OCI-M2 (cell line): ENCODE results near the gene FLAD1.

Experiments
- DNase-seq: peaks from one replicate; lab custom pipeline; 2025; ENCODE audit not compliant: unreplicated experiment; lab: John Stamatoyannopoulos, UW

The FLAD1 gene

GRCh38 chr1:155034318-155035208 is 51.4 kb downstream of the FLAD1 start:
- no peak for DNase-seq

DNA sequence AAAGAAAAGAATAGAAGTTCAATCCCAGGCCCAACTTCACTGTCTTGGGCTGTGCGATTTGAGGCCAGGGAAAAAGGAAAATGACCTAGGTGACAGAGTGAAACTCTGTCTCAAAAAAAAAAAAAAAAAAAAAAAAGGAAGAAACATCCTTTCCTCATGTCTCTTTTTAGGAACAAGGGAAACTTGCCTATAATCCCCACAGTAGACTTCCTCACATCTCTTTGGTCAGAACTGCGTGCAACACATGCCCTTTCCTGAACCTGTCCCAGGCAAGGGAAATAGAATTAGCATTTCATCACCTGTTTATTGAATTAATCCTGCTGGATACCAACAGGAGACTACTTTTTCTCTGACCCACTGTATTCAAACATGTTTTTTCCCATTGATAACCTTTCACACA is 52.8 kb downstream of the FLAD1 start:
- DNase-seq = no peak

- DNase-seq = no peak
These were observed 53.9 kb downstream of the FLAD1 start for GRCh38 chr1:155037043-155037442.

- no peak for DNase-seq
These were observed 54.8 kb downstream of the FLAD1 start for GRCh38 chr1:155037851-155038441.

DNA sequence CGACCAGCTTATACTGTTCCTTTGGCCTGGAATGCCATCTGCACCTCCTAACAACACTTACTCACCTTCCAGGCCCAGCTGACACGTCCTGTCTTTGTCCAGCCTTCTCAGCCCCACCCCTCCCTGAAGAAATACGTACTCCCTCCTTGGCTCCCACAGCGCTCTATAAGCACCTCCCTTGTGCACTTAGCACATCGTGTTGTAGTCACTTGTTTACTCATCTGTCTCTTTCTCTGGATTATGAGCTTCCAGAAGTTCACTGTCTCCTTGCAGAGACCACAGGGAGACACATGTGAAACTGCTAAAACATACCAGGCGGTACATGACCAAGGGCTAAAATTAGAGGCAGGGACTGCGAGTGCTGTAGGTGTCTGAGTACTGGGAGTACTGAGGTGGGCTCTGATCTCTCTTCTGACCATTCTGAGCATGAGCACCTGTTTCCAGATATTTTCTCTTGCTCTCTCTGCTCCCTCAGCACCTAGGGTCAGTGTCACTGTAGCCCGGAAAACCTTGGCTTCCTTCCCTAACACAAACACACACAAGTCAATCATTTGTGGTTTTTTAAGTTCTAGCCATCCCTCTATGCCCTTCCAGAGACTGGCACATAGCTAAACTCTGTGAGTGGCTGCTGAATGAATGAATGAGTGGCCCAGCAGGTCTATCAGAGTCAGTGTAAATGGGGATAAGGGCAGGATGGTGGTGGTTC is 55.6 kb downstream of the FLAD1 start:
- no peak for DNase-seq

DNA sequence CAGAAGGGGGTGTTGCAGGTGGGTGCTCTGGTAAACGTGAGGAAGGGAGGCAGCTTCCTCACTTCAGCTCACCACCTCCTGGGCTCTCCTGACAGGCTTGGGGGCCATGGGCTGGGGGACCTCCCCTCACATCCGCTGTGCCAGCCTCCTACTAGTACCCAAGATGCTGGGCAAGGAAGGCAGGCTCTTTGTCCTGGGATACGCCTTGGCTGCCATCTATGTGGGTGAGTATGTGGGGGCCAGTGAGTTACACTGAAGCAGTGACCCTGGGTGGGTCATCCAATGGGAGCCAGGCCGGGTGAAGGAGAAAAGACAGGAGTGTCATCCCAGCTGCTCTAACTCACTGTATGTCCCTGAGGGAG is 56.1 kb downstream of the FLAD1 start:
- no peak for DNase-seq

- no peak for DNase-seq
These were observed 57.4 kb downstream of the FLAD1 start for GRCh38 chr1:155040358-155041093.
